ENCODE data around the gene PIGX. TPM values are rescaled to one million over a fixed set of nuclear protein-coding genes. Genes with fewer than 3 reads are reported as not detected.

PIGX gene
- total RNA-seq, 1 donor, result 19.2 TPM

GRCh38 chr3:196695849-196696226 is 16.3 kb upstream of the PIGX start:
- Histone ChIP-seq H3K27ac (ENCODE audit: low read depth, low read length) (no peak overlapping the region), H3K4me2 (ENCODE audit: insufficient read depth, low read length) (no peak overlapping the region), H3K79me2 (ENCODE audit: insufficient read depth, low read length) (no peaks in the 10 kb centered on the region), H3K27me3 (ENCODE audit: insufficient read depth, low read length) (peaks cover 5% of the 10 kb centered on the region), H3K4me3 (ENCODE audit: insufficient read depth, low read length) (no peak overlapping the region), H2AFZ (ENCODE audit: low read length) (no peak overlapping the region), H3K36me3 (ENCODE audit: insufficient read depth, low read length) (no peaks in the 10 kb centered on the region), H4K20me1 (ENCODE audit: insufficient read depth, low read length) (no peaks in the 10 kb centered on the region), H3K9me3 (ENCODE audit: low read depth, low read length) (no peaks in the 10 kb centered on the region), H3K4me1 (ENCODE audit: insufficient read depth, low read length) (no peaks in the 10 kb centered on the region)
- DNase-seq (ENCODE audit: insufficient read length, low spot score, missing footprints), result no peak
- TF ChIP-seq CTCF (IDR thresholded peaks at IDR 0.05; ENCODE audit: extremely low read depth, low read depth, low read length), result no peak

- no peak overlapping the region for H3K4me2 ChIP-seq (ENCODE audit: insufficient read depth, low read length)
- H3K4me1 ChIP-seq (ENCODE audit: insufficient read depth, low read length), result no peaks in the 10 kb centered on the region
- no peaks in the 10 kb centered on the region for H3K27me3 ChIP-seq (ENCODE audit: insufficient read depth, low read length)
- no peaks in the 10 kb centered on the region for H3K9me3 ChIP-seq (ENCODE audit: low read depth, low read length)
- H4K20me1 ChIP-seq (ENCODE audit: insufficient read depth, low read length), result no peaks in the 10 kb centered on the region
- TF ChIP-seq CTCF (IDR thresholded peaks at IDR 0.05; ENCODE audit: extremely low read depth, low read depth, low read length), result no peak
- H3K4me3 ChIP-seq (ENCODE audit: insufficient read depth, low read length), result no peak overlapping the region
- no peak overlapping the region for H2AFZ ChIP-seq (ENCODE audit: low read length)
- H3K27ac ChIP-seq (ENCODE audit: low read depth, low read length), result no peak overlapping the region
- H3K79me2 ChIP-seq (ENCODE audit: insufficient read depth, low read length), result no peaks in the 10 kb centered on the region
- H3K36me3 ChIP-seq (ENCODE audit: insufficient read depth, low read length), result no peaks in the 10 kb centered on the region
- DNase-seq (ENCODE audit: insufficient read length, low spot score, missing footprints), result no peak
Measured at GRCh38 chr3:196697270-196697669, 14.9 kb upstream of the PIGX start.

GRCh38 chr3:196699749-196700148 is 12.4 kb upstream of the PIGX start:
- DNase-seq (ENCODE audit: insufficient read length, low spot score, missing footprints), result no peak
- Histone ChIP-seq H3K36me3 (ENCODE audit: insufficient read depth, low read length) (no peaks in the 10 kb centered on the region), H4K20me1 (ENCODE audit: insufficient read depth, low read length) (no peaks in the 10 kb centered on the region), H3K9me3 (ENCODE audit: low read depth, low read length) (no peaks in the 10 kb centered on the region), H3K27me3 (ENCODE audit: insufficient read depth, low read length) (peaks cover 3% of the 10 kb centered on the region), H2AFZ (ENCODE audit: low read length) (no peak overlapping the region), H3K79me2 (ENCODE audit: insufficient read depth, low read length) (no peaks in the 10 kb centered on the region), H3K4me1 (ENCODE audit: insufficient read depth, low read length) (no peaks in the 10 kb centered on the region), H3K4me2 (ENCODE audit: insufficient read depth, low read length) (no peak overlapping the region), H3K27ac (ENCODE audit: low read depth, low read length) (no peak overlapping the region), H3K4me3 (ENCODE audit: insufficient read depth, low read length) (no peak overlapping the region)
- TF ChIP-seq CTCF (IDR thresholded peaks at IDR 0.05; ENCODE audit: extremely low read depth, low read depth, low read length), result no peak

GRCh38 chr3:196700801-196701200 is 11.4 kb upstream of the PIGX start:
- Histone ChIP-seq H3K4me3 (ENCODE audit: insufficient read depth, low read length) (no peak overlapping the region), H3K79me2 (ENCODE audit: insufficient read depth, low read length) (no peaks in the 10 kb centered on the region), H3K4me2 (ENCODE audit: insufficient read depth, low read length) (no peak overlapping the region), H3K4me1 (ENCODE audit: insufficient read depth, low read length) (no peaks in the 10 kb centered on the region), H3K27me3 (ENCODE audit: insufficient read depth, low read length) (peaks cover 3% of the 10 kb centered on the region), H2AFZ (ENCODE audit: low read length) (no peak overlapping the region), H4K20me1 (ENCODE audit: insufficient read depth, low read length) (no peaks in the 10 kb centered on the region), H3K36me3 (ENCODE audit: insufficient read depth, low read length) (no peaks in the 10 kb centered on the region), H3K9me3 (ENCODE audit: low read depth, low read length) (no peaks in the 10 kb centered on the region), H3K27ac (ENCODE audit: low read depth, low read length) (no peak overlapping the region)
- no peak for TF ChIP-seq CTCF (IDR thresholded peaks at IDR 0.05; ENCODE audit: extremely low read depth, low read depth, low read length)
- no peak for DNase-seq (ENCODE audit: insufficient read length, low spot score, missing footprints)

All from osteoblast (primary cell).